SH-SY5Y (cell line): Measurements from ENCODE around the gene CHD2.

Experiments
- GATA2 ChIP-seq: IDR thresholded peaks from 2 replicates; pipeline ENCODE4 v1.6.1; 2011; ENCODE audit warnings: mild to moderate bottlenecking, low read depth, low read length
- GATA3 ChIP-seq: IDR thresholded peaks from 2 replicates; pipeline ENCODE4 v1.6.1; 2011; ENCODE audit warnings: low read depth, mild to moderate bottlenecking, low read length, moderate library complexity

DNA sequence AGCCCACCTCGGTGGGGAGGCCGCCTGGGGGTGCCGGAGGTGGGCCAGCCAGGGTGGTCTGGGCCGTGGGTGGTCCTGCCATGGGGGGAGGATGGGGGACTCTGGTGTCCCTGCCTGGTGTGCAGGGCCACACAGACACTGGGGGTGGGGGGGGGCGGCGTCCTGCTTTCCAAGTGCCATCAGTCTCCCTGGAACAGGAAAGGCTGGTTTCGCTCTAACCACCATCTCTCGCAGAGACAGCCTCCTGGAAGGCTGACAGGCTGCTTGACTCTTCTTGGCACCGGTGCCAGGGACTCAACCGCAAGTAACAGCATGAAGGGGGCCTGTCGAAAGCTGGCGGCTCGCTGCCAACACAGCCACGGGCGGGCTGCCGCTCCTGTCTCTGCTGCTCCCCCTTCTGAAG lies 148.6 kb downstream of the CHD2 start:
- no peak for TF ChIP-seq GATA2
- TF ChIP-seq GATA3, result no peak
